GM19328 (cell line): ENCODE results near the gene INSIG2.

Source experiments
- ATAC-seq: cut with Tn5 transposase; IDR thresholded peaks from one replicate; pipeline ENCODE4 v1.9.1; 2021; ENCODE audit warnings: mild to moderate bottlenecking, moderate library complexity; ENCODE audit not compliant: unreplicated experiment

Gene INSIG2

GRCh38 chr2:118124288-118124891, 36.1 kb downstream of the INSIG2 start:
- ATAC-seq, result no peak

GRCh38 chr2:118127250-118127649, 39.0 kb downstream of the INSIG2 start:
- ATAC-seq, result no peak

GRCh38 chr2:118128826-118129225, 40.6 kb downstream of the INSIG2 start:
- no peak for ATAC-seq

GRCh38 chr2:118130385-118130784, 42.1 kb downstream of the INSIG2 start:
- no peak for ATAC-seq

- ATAC-seq, result no peak
Observed at GRCh38 chr2:118131771-118132170, 43.5 kb downstream of the INSIG2 start.

- no peak for ATAC-seq
Observed at GRCh38 chr2:118133916-118134315, 45.6 kb downstream of the INSIG2 start.

- no peak for ATAC-seq
Observed at GRCh38 chr2:118134650-118135049, 46.4 kb downstream of the INSIG2 start.

- ATAC-seq, result no peak
Observed at GRCh38 chr2:118145207-118145606, 56.9 kb downstream of the INSIG2 start.

DNA sequence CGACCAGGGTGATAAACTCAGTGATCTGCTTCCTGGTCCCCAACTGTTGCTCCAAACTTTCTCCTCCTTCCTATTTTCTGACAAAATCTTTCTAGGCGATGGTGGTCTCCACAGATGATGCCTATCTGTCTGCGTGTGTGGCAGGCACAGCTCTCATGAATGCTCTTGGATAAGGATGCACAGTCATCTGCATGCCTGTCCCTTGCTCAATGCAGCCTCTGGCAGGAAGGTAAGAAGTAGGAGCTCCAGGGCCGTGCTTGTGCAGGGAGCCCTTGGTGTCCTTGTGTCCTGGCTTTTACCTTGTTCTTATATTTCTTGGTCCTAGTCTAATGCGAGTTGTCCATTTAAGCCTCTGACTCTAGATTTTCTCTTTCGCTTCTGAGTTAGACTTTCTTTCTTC, 57.5 kb downstream of the INSIG2 start:
- no peak for ATAC-seq

GRCh38 chr2:118146315-118147283, 58.3 kb downstream of the INSIG2 start:
- no peak for ATAC-seq

- ATAC-seq, result no peak
Observed at GRCh38 chr2:118148133-118148532, 59.9 kb downstream of the INSIG2 start.

GRCh38 chr2:118148809-118149208, 60.5 kb downstream of the INSIG2 start:
- no peak for ATAC-seq

- ATAC-seq, result no peak
Observed at GRCh38 chr2:118150294-118150693, 62.0 kb downstream of the INSIG2 start.

DNA sequence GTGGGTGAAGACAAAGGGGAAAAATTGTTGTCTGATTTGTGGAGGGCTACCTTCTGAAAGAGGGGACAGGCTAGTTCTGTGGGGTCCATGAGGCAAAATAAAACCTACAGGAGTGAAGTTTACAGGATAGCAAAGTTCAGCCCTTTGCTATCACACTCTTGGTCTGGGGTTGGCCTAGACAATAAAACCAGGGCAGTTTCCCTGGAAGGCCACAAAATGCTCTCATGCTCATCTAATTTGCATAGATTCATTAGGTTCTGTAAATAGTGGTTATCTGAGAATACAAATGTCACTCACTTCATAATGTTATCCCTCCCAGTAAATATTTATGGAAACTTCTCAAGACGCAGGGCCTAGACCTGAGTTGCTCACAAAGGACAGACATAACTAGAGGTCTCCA, 63.6 kb downstream of the INSIG2 start:
- no peak for ATAC-seq

DNA sequence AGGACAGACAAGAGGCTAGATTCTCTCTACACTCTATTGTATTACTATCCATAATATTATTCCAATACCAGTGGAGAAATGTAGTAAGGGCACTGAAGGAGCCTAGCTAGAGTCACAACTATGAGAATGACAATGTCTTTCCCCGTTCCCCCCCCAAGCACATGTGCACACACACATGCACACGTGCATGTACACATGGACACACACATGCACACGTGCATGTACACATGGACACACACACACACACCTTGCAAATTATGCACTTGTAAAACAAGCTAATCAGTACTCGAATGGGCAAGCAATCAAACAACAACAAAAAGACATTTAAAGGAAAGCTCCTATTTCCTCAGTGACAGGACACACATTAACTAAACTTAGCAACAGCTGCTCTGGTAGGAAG, 65.2 kb downstream of the INSIG2 start:
- no peak for ATAC-seq

DNA sequence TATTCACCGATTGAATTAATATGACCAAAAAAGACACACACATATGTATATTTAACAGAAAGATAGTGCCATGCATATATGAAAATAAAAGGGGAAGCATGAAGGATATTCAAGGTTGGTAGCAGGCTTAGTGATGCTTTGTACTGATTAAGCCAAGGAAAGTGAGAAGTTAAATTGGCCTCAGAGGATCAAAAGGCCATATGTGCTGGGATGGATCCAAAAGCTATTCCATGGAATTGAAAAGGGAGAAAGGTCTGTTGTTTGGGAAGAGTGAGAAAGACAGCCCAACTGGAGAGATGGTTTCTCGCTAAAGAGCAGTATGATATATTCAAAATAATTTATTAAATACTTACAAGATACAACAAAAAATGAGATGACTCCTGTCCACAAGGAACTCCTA, 65.9 kb downstream of the INSIG2 start:
- no peak for ATAC-seq
